ENCODE measurements around the gene RLIM.

- no peak for TF ChIP-seq CTCF (IDR thresholded peaks at IDR 0.05)
- TF ChIP-seq POLR2A (IDR thresholded peaks at IDR 0.05), result no peak
These were observed 57.0 kb downstream of the RLIM start for GRCh38 chrX:74557378-74557777.

Data from vagina (tissue), 2 donors.